Measurements from ENCODE around the gene CDK5RAP1. TPM values are rescaled to one million over a fixed set of nuclear protein-coding genes. Genes with fewer than 3 reads are reported as not detected.

CDK5RAP1 gene
- polyA plus RNA-seq, 3 donors = 28.9 to 37.9 (median 37.1) TPM

DNA sequence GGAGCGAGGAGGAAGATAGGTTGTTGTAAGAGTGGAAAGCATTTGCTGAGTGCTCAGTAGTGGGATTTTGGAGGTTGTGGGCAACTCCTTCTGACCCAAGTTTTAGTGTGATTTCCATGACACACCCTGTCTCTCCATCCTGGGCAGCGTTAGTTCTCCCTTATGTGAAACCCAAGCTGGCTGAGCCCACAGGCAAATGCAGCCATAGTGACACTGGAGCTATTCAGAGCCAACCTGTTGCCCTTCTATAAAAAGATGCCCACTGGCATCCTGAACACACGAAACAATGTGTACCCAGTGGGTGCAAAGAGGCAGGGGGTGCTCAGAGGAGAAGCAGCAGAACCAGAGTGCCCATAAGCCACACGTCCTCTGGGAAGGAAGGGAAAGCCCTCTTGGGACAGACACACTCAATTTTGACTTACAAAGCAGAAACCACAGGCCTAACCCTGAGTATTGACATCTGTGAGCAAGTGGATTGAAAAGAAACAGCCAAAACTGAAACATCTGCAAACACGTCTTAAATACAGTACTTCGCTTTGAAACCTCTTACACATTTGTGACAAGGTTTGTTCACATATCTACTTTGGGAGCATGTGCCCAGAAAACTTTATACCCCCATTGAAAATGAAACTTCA, 63.7 kb downstream of the CDK5RAP1 start:
- DNase-seq (ENCODE audit: low read depth in 3 of 3, low spot score in 2 of 3) = no peak

GRCh38 chr20:33337119-33337518, 64.2 kb downstream of the CDK5RAP1 start:
- no peak for DNase-seq (ENCODE audit: low read depth in 3 of 3, low spot score in 2 of 3)

GRCh38 chr20:33336375-33336774, 64.9 kb downstream of the CDK5RAP1 start:
- no peak for DNase-seq (ENCODE audit: low read depth in 3 of 3, low spot score in 2 of 3)

DNA sequence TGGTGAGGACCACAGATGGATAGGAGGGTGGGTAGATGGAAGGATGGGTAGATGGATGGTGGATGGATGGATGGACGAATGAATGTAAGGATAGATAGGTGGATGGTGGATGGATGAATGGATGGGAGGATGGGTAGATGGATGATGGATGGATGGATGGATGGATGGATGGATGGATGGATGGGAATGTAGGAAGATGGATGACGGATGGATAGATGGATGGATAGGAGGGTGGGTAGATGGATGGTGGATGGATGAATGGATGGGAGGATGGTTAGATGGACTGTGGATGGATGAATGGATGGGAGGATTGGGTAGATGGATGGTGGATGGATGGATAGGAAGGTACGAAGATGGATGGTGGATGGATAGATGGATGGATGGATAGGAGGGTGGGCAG, 67.2 kb downstream of the CDK5RAP1 start:
- no peak for DNase-seq (ENCODE audit: low read depth in 3 of 3, low spot score in 2 of 3)

DNA sequence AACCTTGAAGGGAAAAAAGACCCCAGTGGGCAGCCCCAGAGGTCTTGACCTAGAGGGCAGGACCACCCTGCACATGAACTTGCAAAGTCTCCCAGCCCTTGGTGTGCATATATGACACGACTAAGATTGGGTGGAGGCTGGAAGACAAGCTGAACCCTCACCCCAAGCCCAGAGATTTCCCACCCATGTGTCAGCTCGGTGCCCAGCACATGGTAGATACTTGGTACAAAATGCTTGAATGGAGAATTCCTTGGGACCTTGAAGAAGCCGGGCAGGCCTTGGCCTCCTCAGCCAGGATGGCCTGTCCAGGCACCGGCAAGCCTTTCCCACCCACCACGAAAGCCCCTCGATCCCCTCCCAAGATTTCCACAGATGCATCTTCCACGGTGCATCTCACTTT, 67.7 kb downstream of the CDK5RAP1 start:
- no peak for DNase-seq (ENCODE audit: low read depth in 3 of 3, low spot score in 2 of 3)

DNA sequence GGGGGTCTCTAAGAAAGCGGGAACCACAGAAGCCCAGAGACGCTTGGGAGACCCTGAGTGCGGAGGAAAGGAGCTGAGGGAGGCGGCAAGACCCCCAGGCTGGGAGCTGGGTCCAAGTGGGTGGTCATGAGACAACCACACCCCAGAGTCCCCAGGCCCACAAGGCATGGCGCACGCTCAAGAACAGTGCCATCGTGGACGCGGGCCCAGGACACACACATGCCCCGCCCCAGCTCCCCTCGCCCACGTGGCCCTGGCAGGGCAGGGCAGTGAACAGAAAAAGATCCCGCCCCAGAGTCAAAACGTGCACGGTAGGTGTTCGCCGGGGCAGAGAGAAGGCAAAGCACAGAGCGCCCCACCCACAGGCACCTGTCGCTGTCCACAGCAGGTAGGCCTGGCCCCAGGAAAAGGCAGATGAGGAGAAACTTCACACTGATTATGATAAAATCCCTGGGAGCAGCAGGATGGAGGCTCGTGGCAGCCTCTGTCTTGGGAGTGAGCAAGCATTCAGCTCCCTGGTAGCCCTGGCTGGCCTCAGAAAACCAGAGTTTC, 68.3 kb downstream of the CDK5RAP1 start:
- no peak for DNase-seq (ENCODE audit: low read depth in 3 of 3, low spot score in 2 of 3)

DNA sequence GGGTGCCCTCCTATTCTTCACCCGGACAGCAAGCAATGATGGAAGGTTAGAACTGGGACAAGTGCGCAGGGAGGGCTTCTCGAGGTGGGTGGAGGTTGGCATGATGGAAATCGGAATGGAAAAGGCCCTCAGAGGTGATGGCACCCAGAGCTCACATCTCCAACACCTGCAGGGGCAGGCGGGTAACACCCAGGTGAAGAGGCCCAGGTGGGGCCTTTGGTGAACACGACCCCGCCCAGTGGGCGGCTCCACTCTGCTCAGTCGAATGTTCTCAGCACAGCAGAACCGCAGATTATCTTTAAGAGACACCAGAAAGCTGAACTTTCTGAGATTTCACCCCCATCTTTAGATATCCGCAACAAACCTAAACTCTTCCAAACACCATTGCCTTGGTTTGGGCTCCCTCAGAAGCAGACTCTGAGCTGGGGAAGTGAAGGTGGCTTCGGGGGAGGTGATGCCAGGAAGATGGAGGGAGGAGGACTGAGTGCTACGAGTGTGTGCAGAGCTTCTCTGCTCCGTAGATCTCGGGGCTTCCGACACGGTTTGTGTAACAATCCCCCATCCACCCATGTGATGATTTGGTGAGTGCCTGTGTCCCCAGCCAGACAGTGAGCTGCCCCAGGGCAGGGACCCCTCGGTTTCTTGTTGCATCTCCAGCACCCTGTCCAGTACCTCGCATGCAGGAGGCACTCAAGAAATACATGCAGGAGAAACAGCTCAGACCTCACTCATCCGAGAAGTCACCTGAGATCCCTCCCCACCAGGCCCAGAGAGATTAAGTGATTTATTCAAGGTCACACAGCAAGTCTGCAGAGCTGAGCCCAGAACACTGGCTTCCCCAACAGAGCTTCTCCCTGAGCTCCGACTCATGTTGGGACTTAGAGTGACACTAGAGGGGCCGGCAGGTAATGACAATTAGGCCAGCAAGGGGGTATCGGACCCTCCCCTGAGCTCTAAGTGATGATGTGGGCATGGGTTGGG, 72.9 kb downstream of the CDK5RAP1 start:
- no peak for DNase-seq (ENCODE audit: low read depth in 3 of 3, low spot score in 2 of 3)

DNA sequence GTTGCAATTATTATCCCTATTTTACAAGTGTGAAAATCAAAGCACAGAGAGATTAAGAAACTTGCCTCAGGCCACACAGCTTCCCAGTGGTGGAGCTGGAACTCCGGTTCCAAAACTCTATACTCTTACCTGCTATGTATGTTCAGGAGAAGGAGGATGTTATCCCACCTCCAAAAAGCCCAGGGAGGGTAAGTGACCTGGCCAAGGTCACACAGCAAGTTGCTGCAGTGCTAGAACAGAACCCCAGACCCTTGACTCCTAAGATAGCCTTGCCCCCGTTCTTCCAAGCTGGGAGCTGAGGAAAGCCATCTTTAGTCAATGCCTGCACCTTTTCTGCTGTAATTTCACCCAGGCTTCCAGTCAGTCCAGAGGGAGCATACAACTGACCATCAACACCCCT, 76.0 kb downstream of the CDK5RAP1 start:
- no peak for DNase-seq (ENCODE audit: low read depth in 3 of 3, low spot score in 2 of 3)

GRCh38 chr20:33323236-33323635, 78.1 kb downstream of the CDK5RAP1 start:
- no peak for DNase-seq (ENCODE audit: low read depth in 3 of 3, low spot score in 2 of 3)

GRCh38 chr20:33322456-33322855, 78.9 kb downstream of the CDK5RAP1 start:
- DNase-seq (ENCODE audit: low read depth in 3 of 3, low spot score in 2 of 3) = no peak

- no peak for DNase-seq (ENCODE audit: low read depth in 3 of 3, low spot score in 2 of 3)
These were observed 81.3 kb downstream of the CDK5RAP1 start for GRCh38 chr20:33320006-33320405.

GRCh38 chr20:33318096-33318429, 83.3 kb downstream of the CDK5RAP1 start:
- no peak for DNase-seq (ENCODE audit: low read depth in 3 of 3, low spot score in 2 of 3)

GRCh38 chr20:33317424-33318095, 83.8 kb downstream of the CDK5RAP1 start:
- DNase-seq (ENCODE audit: low read depth in 3 of 3, low spot score in 2 of 3) = no peak

GRCh38 chr20:33316958-33317357, 84.4 kb downstream of the CDK5RAP1 start:
- DNase-seq (ENCODE audit: low read depth in 3 of 3, low spot score in 2 of 3) = no peak

- DNase-seq (ENCODE audit: low read depth in 3 of 3, low spot score in 2 of 3) = no peak
These were observed 85.0 kb downstream of the CDK5RAP1 start for GRCh38 chr20:33316343-33316742.

- no peak for DNase-seq (ENCODE audit: low read depth in 3 of 3, low spot score in 2 of 3)
These were observed 87.5 kb downstream of the CDK5RAP1 start for GRCh38 chr20:33313686-33314314.

DNA sequence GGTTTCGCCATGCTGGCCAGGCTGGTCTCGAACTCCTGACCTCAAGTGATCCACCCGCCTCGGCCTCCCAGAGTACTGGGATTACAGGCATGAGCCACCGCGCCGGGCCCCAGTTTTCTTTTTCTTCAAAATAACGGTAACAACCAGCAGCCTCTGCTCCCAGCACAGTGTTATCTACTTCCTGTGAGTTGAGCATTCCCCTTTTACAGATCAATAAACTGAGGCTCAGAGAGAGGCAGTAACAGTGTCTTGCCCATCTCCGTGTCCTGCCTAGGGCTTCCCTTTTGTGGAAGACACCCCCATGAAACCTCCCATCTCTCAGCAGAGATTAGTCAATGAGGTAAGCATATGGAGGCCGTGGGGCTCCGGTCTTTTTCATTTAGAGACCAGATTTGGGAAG, 88.7 kb downstream of the CDK5RAP1 start:
- DNase-seq (ENCODE audit: low read depth in 3 of 3, low spot score in 2 of 3) = no peak

- no peak for DNase-seq (ENCODE audit: low read depth in 3 of 3, low spot score in 2 of 3)
These were observed 89.3 kb downstream of the CDK5RAP1 start for GRCh38 chr20:33311996-33312395.

GRCh38 chr20:33311011-33311410, 90.3 kb downstream of the CDK5RAP1 start:
- DNase-seq (ENCODE audit: low read depth in 3 of 3, low spot score in 2 of 3) = no peak

DNA sequence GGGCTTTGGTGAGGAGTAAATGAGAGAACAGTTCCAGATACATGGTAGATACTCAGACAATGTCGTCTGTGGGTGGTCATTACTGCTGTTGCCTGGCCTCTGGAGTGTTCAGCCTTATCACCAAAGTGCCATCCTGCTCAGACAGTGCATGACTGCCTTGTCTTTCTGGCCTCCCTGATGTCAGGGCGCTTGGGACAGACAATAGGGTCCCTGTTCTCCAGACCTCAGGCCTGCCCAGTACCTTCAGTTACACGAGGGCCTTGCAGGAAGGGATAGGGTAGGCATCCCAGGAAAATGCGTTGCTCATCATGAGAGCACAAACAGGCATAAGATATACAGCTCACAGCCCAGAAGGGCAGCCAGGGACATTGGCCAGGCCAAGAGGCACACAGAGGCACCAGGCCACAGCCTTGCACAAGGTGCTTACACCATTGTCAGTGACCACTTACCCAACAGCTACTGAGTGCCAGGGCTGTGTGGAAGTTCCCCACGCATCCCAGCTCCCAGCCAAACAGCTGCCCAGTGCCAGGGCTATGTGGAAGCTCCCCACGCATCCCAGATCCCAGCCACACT, 90.9 kb downstream of the CDK5RAP1 start:
- no peak for DNase-seq (ENCODE audit: low read depth in 3 of 3, low spot score in 2 of 3)

All from right renal cortex interstitium (tissue), 3 donors.